ENCODE results near the gene PRDM8.

The PRDM8 gene

DNA sequence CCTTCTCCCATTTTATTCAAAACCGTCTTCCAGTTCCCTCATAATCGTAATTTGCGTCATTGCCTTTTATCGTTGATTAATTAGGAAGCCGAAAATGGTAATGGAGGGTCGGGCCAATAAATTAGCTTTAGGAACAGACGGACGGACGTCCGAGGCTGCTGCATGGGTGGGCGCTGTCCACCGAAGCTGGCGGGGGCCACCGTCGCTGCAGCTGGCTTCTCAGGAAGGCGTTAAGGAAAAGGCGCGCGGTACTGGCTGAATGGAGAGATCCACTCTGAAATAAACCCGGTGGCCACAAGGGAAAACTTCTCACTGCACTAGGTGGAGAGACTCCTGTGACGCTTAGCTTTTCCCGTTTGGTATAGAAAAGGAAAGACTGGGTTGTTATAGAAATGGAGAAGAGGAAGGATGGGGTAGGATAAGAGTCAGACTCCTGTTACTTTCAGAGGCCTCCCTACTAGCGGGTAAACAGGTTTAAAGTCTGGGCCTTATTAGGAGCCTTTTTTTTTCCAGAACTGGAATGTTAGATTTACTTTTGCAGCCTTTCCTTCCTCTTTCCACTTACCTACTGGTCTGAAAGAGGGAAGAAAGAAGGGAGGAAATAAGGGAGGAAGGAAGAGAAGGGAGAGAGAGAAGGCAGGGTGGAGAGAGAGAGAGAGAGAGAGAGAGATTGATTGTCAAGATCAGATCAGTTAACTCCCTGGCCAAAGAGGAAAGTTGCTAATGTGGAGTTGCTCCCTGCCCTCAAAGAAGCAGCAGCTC is 11.3 kb upstream of the PRDM8 start:
- H3K4me3 ChIP-seq (ENCODE audit: severe bottlenecking): no peak overlapping the region

GRCh38 chr4:80186676-80187075 is 10.6 kb upstream of the PRDM8 start:
- DNase-seq (ENCODE audit: low spot score) (no peak), ATAC-seq (ENCODE audit: low read depth) (no peak)
- Histone ChIP-seq H3K4me1 (ENCODE audit: insufficient read depth, poor library complexity, severe bottlenecking) (peaks cover 5% of the 10 kb centered on the region), H3K9me3 (ENCODE audit: severe bottlenecking) (no peaks in the 10 kb centered on the region), H3K4me3 (ENCODE audit: severe bottlenecking) (no peak overlapping the region), H3K27me3 (ENCODE audit: insufficient read depth, poor library complexity, severe bottlenecking) (no peaks in the 10 kb centered on the region), H3K27ac (ENCODE audit: poor library complexity, severe bottlenecking) (no peak overlapping the region), H3K36me3 (ENCODE audit: low read depth) (no peaks in the 10 kb centered on the region)
- TF ChIP-seq CTCF (IDR thresholded peaks at IDR 0.05; ENCODE audit: poor library complexity, severe bottlenecking): no peak

More for the DNA sequence above, 11.3 kb upstream of the PRDM8 start:
- Histone ChIP-seq H3K27me3 (ENCODE audit: insufficient read depth, poor library complexity, severe bottlenecking) (no peaks in the 10 kb centered on the region), H3K27ac (ENCODE audit: poor library complexity, severe bottlenecking) (no peak overlapping the region), H3K9me3 (ENCODE audit: severe bottlenecking) (no peaks in the 10 kb centered on the region), H3K4me1 (ENCODE audit: insufficient read depth, poor library complexity, severe bottlenecking) (peaks cover 11% of the 10 kb centered on the region), H3K36me3 (ENCODE audit: low read depth) (no peaks in the 10 kb centered on the region)
- no peak for TF ChIP-seq CTCF (IDR thresholded peaks at IDR 0.05; ENCODE audit: poor library complexity, severe bottlenecking)
- ATAC-seq (ENCODE audit: low read depth) (no peak), DNase-seq (ENCODE audit: low spot score) (no peak)

DNA sequence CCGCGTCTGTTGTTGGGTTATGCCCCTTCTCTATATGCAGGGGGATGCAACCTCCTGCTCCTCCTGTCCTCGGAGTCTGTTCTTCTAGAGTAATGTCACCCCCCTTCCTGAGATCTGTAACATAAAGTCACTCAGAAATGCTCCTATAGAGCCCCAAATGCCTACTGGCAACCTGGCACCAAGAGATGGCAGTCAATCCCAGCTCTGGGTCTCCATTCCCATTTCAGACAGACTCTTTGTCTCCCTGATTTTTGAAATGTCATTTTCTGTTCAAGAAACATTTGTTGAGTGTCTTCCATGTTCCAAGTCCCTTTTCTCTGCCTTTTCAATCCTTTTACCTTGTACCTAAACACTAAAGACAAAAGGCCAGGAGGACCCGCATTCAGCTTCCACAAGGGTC is 9.6 kb upstream of the PRDM8 start:
- H3K9me3 ChIP-seq (ENCODE audit: severe bottlenecking): no peaks in the 10 kb centered on the region
- H3K27me3 ChIP-seq (ENCODE audit: insufficient read depth, poor library complexity, severe bottlenecking): no peaks in the 10 kb centered on the region
- no peak overlapping the region for H3K4me3 ChIP-seq (ENCODE audit: severe bottlenecking)
- no peaks in the 10 kb centered on the region for H3K36me3 ChIP-seq (ENCODE audit: low read depth)
- DNase-seq (ENCODE audit: low spot score) (no peak), ATAC-seq (ENCODE audit: low read depth) (no peak)
- peaks cover 5% of the 10 kb centered on the region for H3K4me1 ChIP-seq (ENCODE audit: insufficient read depth, poor library complexity, severe bottlenecking)
- TF ChIP-seq CTCF (IDR thresholded peaks at IDR 0.05; ENCODE audit: poor library complexity, severe bottlenecking): no peak
- H3K27ac ChIP-seq (ENCODE audit: poor library complexity, severe bottlenecking): no peak overlapping the region

GRCh38 chr4:80188457-80188800 is 8.9 kb upstream of the PRDM8 start:
- no peaks in the 10 kb centered on the region for H3K27me3 ChIP-seq (ENCODE audit: insufficient read depth, poor library complexity, severe bottlenecking)
- no peak overlapping the region for H3K4me3 ChIP-seq (ENCODE audit: severe bottlenecking)
- H3K27ac ChIP-seq (ENCODE audit: poor library complexity, severe bottlenecking): no peak overlapping the region
- H3K4me1 ChIP-seq (ENCODE audit: insufficient read depth, poor library complexity, severe bottlenecking): peaks cover 3% of the 10 kb centered on the region
- H3K9me3 ChIP-seq (ENCODE audit: severe bottlenecking): no peaks in the 10 kb centered on the region
- DNase-seq (ENCODE audit: low spot score) (no peak), ATAC-seq (ENCODE audit: low read depth) (no peak)
- no peak for TF ChIP-seq CTCF (IDR thresholded peaks at IDR 0.05; ENCODE audit: poor library complexity, severe bottlenecking)
- no peaks in the 10 kb centered on the region for H3K36me3 ChIP-seq (ENCODE audit: low read depth)

DNA sequence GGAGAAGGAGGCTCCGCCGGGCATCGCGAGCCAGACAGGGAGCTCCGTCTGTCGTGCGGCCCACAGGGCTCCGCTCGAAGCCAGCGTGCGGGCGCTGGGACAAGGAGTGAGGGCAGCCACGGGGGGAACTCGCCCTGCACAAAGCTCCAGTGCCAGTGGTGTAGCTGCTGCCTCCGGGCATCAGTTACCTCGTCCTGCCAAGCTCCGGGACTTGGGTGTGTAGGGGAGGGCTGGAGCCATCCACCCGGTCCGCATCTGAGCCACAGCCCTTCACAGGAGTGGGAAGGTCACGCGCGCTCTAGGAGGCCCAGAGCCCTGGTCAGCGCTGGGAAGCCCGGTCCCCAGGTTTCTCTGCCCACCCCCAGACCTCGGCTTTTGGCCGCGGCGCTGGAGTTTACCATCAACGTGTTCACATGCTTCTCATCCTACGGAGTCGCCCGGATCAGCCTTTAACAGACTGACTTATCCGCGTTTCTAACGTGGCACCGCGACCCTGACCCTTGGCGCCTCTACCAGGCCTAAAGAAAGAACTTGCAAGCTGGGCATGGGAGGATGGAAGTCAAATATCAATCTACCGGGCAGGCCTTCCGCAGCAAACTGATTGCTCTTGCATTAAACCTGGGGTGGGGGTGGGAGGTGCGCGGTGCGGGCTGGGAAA is 8.4 kb upstream of the PRDM8 start:
- Histone ChIP-seq H3K27me3 (ENCODE audit: insufficient read depth, poor library complexity, severe bottlenecking) (no peaks in the 10 kb centered on the region), H3K4me1 (ENCODE audit: insufficient read depth, poor library complexity, severe bottlenecking) (peaks cover 3% of the 10 kb centered on the region), H3K4me3 (ENCODE audit: severe bottlenecking) (no peak overlapping the region), H3K36me3 (ENCODE audit: low read depth) (no peaks in the 10 kb centered on the region), H3K27ac (ENCODE audit: poor library complexity, severe bottlenecking) (no peak overlapping the region), H3K9me3 (ENCODE audit: severe bottlenecking) (no peaks in the 10 kb centered on the region)
- TF ChIP-seq CTCF (IDR thresholded peaks at IDR 0.05; ENCODE audit: poor library complexity, severe bottlenecking): no peak
- DNase-seq (ENCODE audit: low spot score) (no peak), ATAC-seq (ENCODE audit: low read depth) (no peak)
